Natural killer cell treated with Interleukin-12 subunit alpha and Interleukin-12 subunit beta and Interleukin-15 and Interleukin-18, amount 100 ng/mL, for 72 hours (primary cell): ENCODE results near the gene BHLHE41. TPM values are rescaled to one million over a fixed set of nuclear protein-coding genes. Genes with fewer than 3 reads are reported as not detected.

Experiments used
- ATAC-seq, 2 donors: fragments of 150-1000 bp; cut with Tn5 transposase in 1 of 2; sonication (Bioruptor Pico), chemical (Tn5 transposase) in 1 of 2; 2 replicates each; pipeline ENCODE4 v1.10.0; 2021
- DNase-seq: peaks from one replicate; pipeline ENCODE4 v3.0.0; 2022; ENCODE audit warnings: low spot score
- H3K27ac Mint-ChIP-seq, 2 donors: 1 replicate in 1 of 2; 2 replicates in 1 of 2; pipeline ENCODE4 v1.8.0; 2022; ENCODE audit warnings: mixed read lengths in 2 of 2, mild to moderate bottlenecking in 1 of 2, moderate library complexity in 1 of 2
- H3K27me3 Mint-ChIP-seq, 2 donors: 1 replicate in 1 of 2; 2 replicates in 1 of 2; pipeline ENCODE4 v1.8.0; 2022; ENCODE audit warnings: mixed read lengths in 2 of 2
- H3K36me3 Mint-ChIP-seq: one replicate; pipeline ENCODE4 v1.8.0; 2022; ENCODE audit warnings: mixed read lengths
- H3K4me1 Mint-ChIP-seq, 2 donors: 1 replicate in 1 of 2; 2 replicates in 1 of 2; pipeline ENCODE4 v1.8.0; 2022; ENCODE audit warnings: low read depth in 2 of 2, mixed read lengths in 2 of 2, mild to moderate bottlenecking in 1 of 2
- H3K4me3 Mint-ChIP-seq: one replicate; pipeline ENCODE4 v1.8.0; 2022; ENCODE audit warnings: mixed read lengths
- H3K9me3 Mint-ChIP-seq: 2 replicates; pipeline ENCODE4 v1.8.0; 2022; ENCODE audit warnings: mixed read lengths
- total RNA-seq, 2 donors: library from RNA; stranded (reverse); gene quantifications; one replicate each; pipeline ENCODE4 v1.2.3, GENCODE V29; 2022

BHLHE41 gene
- total RNA-seq, 2 donors from 2014 or later: not detected

- H3K9me3 Mint-ChIP-seq: no peaks in the 10 kb centered on the region
- no peaks in the 10 kb centered on the region for H3K4me1 Mint-ChIP-seq
These were observed 26.1 kb upstream of the BHLHE41 start for GRCh38 chr12:26150736-26151450.

GRCh38 chr12:26149968-26150500, 25.2 kb upstream of the BHLHE41 start:
- H3K9me3 Mint-ChIP-seq: no peaks in the 10 kb centered on the region
- no peaks in the 10 kb centered on the region for H3K4me1 Mint-ChIP-seq
- no peak overlapping the region for H3K27ac Mint-ChIP-seq
- no peak overlapping the region for H3K4me3 Mint-ChIP-seq
- ATAC-seq: no peak
- no peaks in the 10 kb centered on the region for H3K36me3 Mint-ChIP-seq
- no peak for DNase-seq
- H3K27me3 Mint-ChIP-seq: peaks cover 18 to 36% of the 10 kb centered on the region in 2 donors

More at GRCh38 chr12:26150736-26151450, 26.1 kb upstream of the BHLHE41 start:
- no peak for DNase-seq
- ATAC-seq: no peak
- Mint-ChIP-seq H3K27ac (no peak overlapping the region), H3K27me3 (peaks cover 23 to 45% of the 10 kb centered on the region in 2 donors), H3K4me3 (no peak overlapping the region), H3K36me3 (no peaks in the 10 kb centered on the region)

- H3K9me3 Mint-ChIP-seq: no peaks in the 10 kb centered on the region
- H3K27ac Mint-ChIP-seq: no peak overlapping the region
- DNase-seq (no peak), ATAC-seq (no peak)
- peaks cover 16 to 32% of the 10 kb centered on the region in 2 donors for H3K27me3 Mint-ChIP-seq
- H3K36me3 Mint-ChIP-seq: no peaks in the 10 kb centered on the region
- H3K4me3 Mint-ChIP-seq: no peak overlapping the region
- no peaks in the 10 kb centered on the region for H3K4me1 Mint-ChIP-seq
These were observed 23.5 kb upstream of the BHLHE41 start for GRCh38 chr12:26148291-26148690.

GRCh38 chr12:26143291-26143690, 18.5 kb upstream of the BHLHE41 start:
- Mint-ChIP-seq H3K4me1 (no peaks in the 10 kb centered on the region), H3K4me3 (no peak overlapping the region), H3K9me3 (no peaks in the 10 kb centered on the region), H3K27ac (no peak overlapping the region), H3K36me3 (no peaks in the 10 kb centered on the region), H3K27me3 (peaks cover 3 to 4% of the 10 kb centered on the region in 2 donors)
- ATAC-seq: no peak
- DNase-seq: no peak

- no peaks in the 10 kb centered on the region for H3K9me3 Mint-ChIP-seq
- no peak overlapping the region for H3K27ac Mint-ChIP-seq
- no peak for ATAC-seq
- H3K36me3 Mint-ChIP-seq: no peaks in the 10 kb centered on the region
- H3K27me3 Mint-ChIP-seq: peaks cover 10 to 14% of the 10 kb centered on the region in 2 donors
- no peak for DNase-seq
- no peak overlapping the region for H3K4me3 Mint-ChIP-seq
- no peaks in the 10 kb centered on the region for H3K4me1 Mint-ChIP-seq
These were observed 14.0 kb upstream of the BHLHE41 start for GRCh38 chr12:26138860-26139259.

- Mint-ChIP-seq H3K9me3 (no peaks in the 10 kb centered on the region), H3K27me3 (peaks cover 21 to 30% of the 10 kb centered on the region in 2 donors), H3K36me3 (no peaks in the 10 kb centered on the region), H3K27ac (no peak overlapping the region), H3K4me3 (no peak overlapping the region), H3K4me1 (no peaks in the 10 kb centered on the region)
- DNase-seq (no peak), ATAC-seq (no peak)
These were observed 11.9 kb upstream of the BHLHE41 start for GRCh38 chr12:26136688-26137087.

- Mint-ChIP-seq H3K36me3 (no peaks in the 10 kb centered on the region), H3K27me3 (peaks cover 27 to 38% of the 10 kb centered on the region in 2 donors), H3K4me1 (no peaks in the 10 kb centered on the region), H3K27ac (no peak overlapping the region), H3K4me3 (no peak overlapping the region), H3K9me3 (no peaks in the 10 kb centered on the region)
- ATAC-seq (no peak), DNase-seq (no peak)
These were observed 10.7 kb upstream of the BHLHE41 start for GRCh38 chr12:26135571-26135970.

GRCh38 chr12:26135010-26135420, 10.2 kb upstream of the BHLHE41 start:
- no peaks in the 10 kb centered on the region for H3K9me3 Mint-ChIP-seq
- no peak overlapping the region for H3K27ac Mint-ChIP-seq
- DNase-seq: no peak
- H3K4me3 Mint-ChIP-seq: no peak overlapping the region
- ATAC-seq: no peak
- H3K27me3 Mint-ChIP-seq: peaks cover 29 to 38% of the 10 kb centered on the region in 2 donors
- H3K36me3 Mint-ChIP-seq: no peaks in the 10 kb centered on the region
- no peaks in the 10 kb centered on the region for H3K4me1 Mint-ChIP-seq

GRCh38 chr12:26134540-26134939, 9.7 kb upstream of the BHLHE41 start:
- ATAC-seq: no peak
- Mint-ChIP-seq H3K4me3 (no peak overlapping the region), H3K9me3 (no peaks in the 10 kb centered on the region), H3K27ac (no peak overlapping the region), H3K4me1 (no peaks in the 10 kb centered on the region), H3K27me3 (peaks cover 29 to 38% of the 10 kb centered on the region in 2 donors), H3K36me3 (no peaks in the 10 kb centered on the region)
- no peak for DNase-seq

- H3K27me3 Mint-ChIP-seq: peaks cover 34 to 45% of the 10 kb centered on the region in 2 donors
- H3K4me1 Mint-ChIP-seq: no peaks in the 10 kb centered on the region
- H3K27ac Mint-ChIP-seq: no peak overlapping the region
- DNase-seq (no peak), ATAC-seq (no peak)
- no peaks in the 10 kb centered on the region for H3K9me3 Mint-ChIP-seq
- H3K4me3 Mint-ChIP-seq: no peak overlapping the region
- H3K36me3 Mint-ChIP-seq: no peaks in the 10 kb centered on the region
These were observed 8.7 kb upstream of the BHLHE41 start for GRCh38 chr12:26133521-26133920.

GRCh38 chr12:26132866-26133265, 8.0 kb upstream of the BHLHE41 start:
- H3K4me1 Mint-ChIP-seq: no peaks in the 10 kb centered on the region
- ATAC-seq: no peak
- H3K27ac Mint-ChIP-seq: no peak overlapping the region
- H3K36me3 Mint-ChIP-seq: no peaks in the 10 kb centered on the region
- no peak for DNase-seq
- peaks cover 40 to 51% of the 10 kb centered on the region in 2 donors for H3K27me3 Mint-ChIP-seq
- H3K9me3 Mint-ChIP-seq: no peaks in the 10 kb centered on the region
- H3K4me3 Mint-ChIP-seq: no peak overlapping the region

GRCh38 chr12:26131936-26132335, 7.1 kb upstream of the BHLHE41 start:
- no peak overlapping the region for H3K4me3 Mint-ChIP-seq
- H3K27ac Mint-ChIP-seq: no peak overlapping the region
- H3K4me1 Mint-ChIP-seq: peaks cover 0 to 6% of the 10 kb centered on the region in 2 donors
- peaks cover 47 to 60% of the 10 kb centered on the region in 2 donors for H3K27me3 Mint-ChIP-seq
- DNase-seq (no peak), ATAC-seq (no peak)
- H3K36me3 Mint-ChIP-seq: no peaks in the 10 kb centered on the region
- H3K9me3 Mint-ChIP-seq: no peaks in the 10 kb centered on the region

GRCh38 chr12:26130728-26131127, 5.9 kb upstream of the BHLHE41 start:
- ATAC-seq: no peak
- peaks cover 52 to 67% of the 10 kb centered on the region in 2 donors for H3K27me3 Mint-ChIP-seq

GRCh38 chr12:26128168-26128567, 3.3 kb upstream of the BHLHE41 start:
- ATAC-seq (no peak), DNase-seq (no peak)
- no peak overlapping the region for H3K27ac Mint-ChIP-seq
- no peak overlapping the region for H3K4me3 Mint-ChIP-seq
- no peaks in the 10 kb centered on the region for H3K36me3 Mint-ChIP-seq
- no peaks in the 10 kb centered on the region for H3K9me3 Mint-ChIP-seq
- H3K4me1 Mint-ChIP-seq: peaks cover 16 to 18% of the 10 kb centered on the region in 2 donors
- H3K27me3 Mint-ChIP-seq: peaks cover 55 to 66% of the 10 kb centered on the region in 2 donors

More at GRCh38 chr12:26130728-26131127, 5.9 kb upstream of the BHLHE41 start:
- Mint-ChIP-seq H3K9me3 (no peaks in the 10 kb centered on the region), H3K4me3 (no peak overlapping the region), H3K27ac (no peak overlapping the region), H3K4me1 (peaks cover 2 to 6% of the 10 kb centered on the region in 2 donors), H3K36me3 (no peaks in the 10 kb centered on the region)
- DNase-seq: no peak
